ENCODE measurements around the gene ERMN. TPM values are rescaled to one million over a fixed set of nuclear protein-coding genes. Genes with fewer than 3 reads are reported as not detected.

ERMN gene
- total RNA-seq, 1 donor, result 0.18 TPM

- no peak for TF ChIP-seq CTCF (IDR thresholded peaks at IDR 0.05; ENCODE audit: insufficient read depth, low read length)
- DNase-seq (ENCODE audit: low read depth), result no peak
- H3K4me3 ChIP-seq (ENCODE audit: low read depth, low read length), result no peak overlapping the region
Observed at GRCh38 chr2:157301307-157301706, 24.3 kb downstream of the ERMN start.

GRCh38 chr2:157296958-157297357 lies 28.7 kb downstream of the ERMN start:
- H3K4me3 ChIP-seq (ENCODE audit: low read depth, low read length), result no peak overlapping the region
- TF ChIP-seq CTCF (IDR thresholded peaks at IDR 0.05; ENCODE audit: insufficient read depth, low read length), result no peak

GRCh38 chr2:157296490-157296889 lies 29.1 kb downstream of the ERMN start:
- TF ChIP-seq CTCF (IDR thresholded peaks at IDR 0.05; ENCODE audit: insufficient read depth, low read length), result no peak
- DNase-seq (ENCODE audit: low read depth), result no peak
- no peak overlapping the region for H3K4me3 ChIP-seq (ENCODE audit: low read depth, low read length)

More at GRCh38 chr2:157296958-157297357, 28.7 kb downstream of the ERMN start:
- DNase-seq (ENCODE audit: low read depth), result no peak

GRCh38 chr2:157292853-157293252 lies 32.8 kb downstream of the ERMN start:
- DNase-seq (ENCODE audit: low read depth), result no peak
- H3K4me3 ChIP-seq (ENCODE audit: low read depth, low read length), result no peak overlapping the region
- no peak for TF ChIP-seq CTCF (IDR thresholded peaks at IDR 0.05; ENCODE audit: insufficient read depth, low read length)

- no peak for DNase-seq (ENCODE audit: low read depth)
- no peak for TF ChIP-seq CTCF (IDR thresholded peaks at IDR 0.05; ENCODE audit: insufficient read depth, low read length)
- H3K4me3 ChIP-seq (ENCODE audit: low read depth, low read length), result no peak overlapping the region
Observed at GRCh38 chr2:157291018-157291417, 34.6 kb downstream of the ERMN start.

GRCh38 chr2:157290525-157290924 lies 35.1 kb downstream of the ERMN start:
- DNase-seq (ENCODE audit: low read depth), result no peak
- no peak for TF ChIP-seq CTCF (IDR thresholded peaks at IDR 0.05; ENCODE audit: insufficient read depth, low read length)
- H3K4me3 ChIP-seq (ENCODE audit: low read depth, low read length), result no peak overlapping the region

GRCh38 chr2:157287160-157287559 lies 38.5 kb downstream of the ERMN start:
- TF ChIP-seq CTCF (IDR thresholded peaks at IDR 0.05; ENCODE audit: insufficient read depth, low read length), result no peak
- DNase-seq (ENCODE audit: low read depth), result no peak
- no peak overlapping the region for H3K4me3 ChIP-seq (ENCODE audit: low read depth, low read length)

All from fibroblast of the aortic adventitia (primary cell).